NK-92 (cell line): ENCODE data around the gene DHRS13.
"Not testable (repeated sequence)": the region's sequence is repeated elsewhere in the genome, so short reads cannot be mapped to it uniquely, and the experiment has no call there.

Experiments used
- DNase-seq: peaks from one replicate; lab custom pipeline; 2025; ENCODE audit not compliant: unreplicated experiment; lab: John Stamatoyannopoulos, UW

Gene DHRS13

GRCh38 chr17:28906706-28907438, 4.0 kb upstream of the DHRS13 start:
- DNase-seq: no peak

- DNase-seq: no peak
These were observed 3.4 kb upstream of the DHRS13 start for GRCh38 chr17:28906276-28906675.

DNA sequence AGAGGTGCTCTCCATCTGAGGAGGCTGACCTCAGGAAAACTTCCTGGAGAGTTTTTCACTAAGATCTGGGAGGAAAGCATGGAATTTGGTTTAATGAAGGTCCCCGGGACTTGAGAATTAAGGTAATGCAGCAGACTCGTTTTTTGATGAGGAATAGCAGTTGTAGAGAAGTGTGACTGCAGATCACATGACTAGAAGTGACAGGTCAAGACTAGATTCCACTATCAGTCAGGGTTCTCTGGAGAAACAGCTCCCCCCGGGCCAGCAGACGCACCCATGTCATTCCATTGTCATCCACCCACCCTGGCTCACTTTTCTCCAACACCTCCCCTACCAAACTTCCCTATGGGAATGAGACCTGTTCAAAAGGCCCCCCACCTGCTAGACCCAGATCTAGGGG, 1.9 kb upstream of the DHRS13 start:
- DNase-seq: no peak

- not testable (repeated sequence) for DNase-seq
These were observed 615 bp upstream of the DHRS13 start for GRCh38 chr17:28903546-28903841.

DNA sequence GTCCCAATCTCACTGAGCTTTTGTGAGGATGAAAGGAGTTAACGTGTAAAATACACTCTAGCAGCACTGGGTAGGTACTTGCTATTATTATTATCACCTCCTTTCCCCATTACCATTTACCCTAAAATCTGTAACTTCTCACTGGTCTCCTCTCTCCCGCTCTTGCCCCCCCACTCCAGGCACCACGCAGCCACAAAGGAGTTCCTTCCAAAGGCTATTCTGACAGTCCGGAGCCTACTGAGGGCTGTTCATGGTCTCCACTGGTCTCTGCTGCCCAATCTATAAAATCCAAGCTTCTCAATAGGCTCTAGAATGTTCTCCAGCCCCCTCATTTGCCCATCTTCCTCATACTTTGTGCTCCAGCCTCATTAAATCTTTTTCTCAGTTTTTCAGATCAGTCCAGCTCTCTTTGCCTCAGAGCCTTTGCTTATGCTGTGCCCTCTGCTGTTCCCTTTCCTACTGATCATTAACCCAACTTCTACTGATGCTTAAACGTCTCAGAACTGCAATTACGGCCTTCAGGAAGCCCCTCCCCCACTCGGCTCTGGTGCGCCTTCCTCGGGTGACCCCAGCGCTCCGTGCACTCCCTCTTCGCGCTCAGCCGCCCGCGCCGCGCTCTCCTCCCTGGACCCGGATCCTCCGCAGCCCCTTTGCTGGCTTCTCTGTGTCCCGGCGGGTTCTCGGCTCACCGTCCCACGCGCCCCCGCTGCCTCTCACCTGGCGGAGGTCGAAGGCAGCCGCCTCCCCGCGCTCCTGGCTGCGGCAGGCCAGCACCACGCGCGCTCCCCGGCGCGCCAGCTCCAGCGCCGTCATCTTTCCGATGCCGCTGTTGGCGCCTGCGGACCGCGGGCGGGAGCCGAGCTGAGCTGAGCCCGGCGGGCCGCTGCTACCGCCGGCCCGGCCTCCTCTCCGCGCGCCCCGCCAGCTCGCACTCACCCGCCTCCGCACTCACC, 737 bp downstream of the DHRS13 start:
- DNase-seq: no peak

GRCh38 chr17:28900986-28901726, 1.7 kb downstream of the DHRS13 start:
- no peak for DNase-seq

GRCh38 chr17:28899212-28899815, 3.6 kb downstream of the DHRS13 start:
- DNase-seq: no peak

DNA sequence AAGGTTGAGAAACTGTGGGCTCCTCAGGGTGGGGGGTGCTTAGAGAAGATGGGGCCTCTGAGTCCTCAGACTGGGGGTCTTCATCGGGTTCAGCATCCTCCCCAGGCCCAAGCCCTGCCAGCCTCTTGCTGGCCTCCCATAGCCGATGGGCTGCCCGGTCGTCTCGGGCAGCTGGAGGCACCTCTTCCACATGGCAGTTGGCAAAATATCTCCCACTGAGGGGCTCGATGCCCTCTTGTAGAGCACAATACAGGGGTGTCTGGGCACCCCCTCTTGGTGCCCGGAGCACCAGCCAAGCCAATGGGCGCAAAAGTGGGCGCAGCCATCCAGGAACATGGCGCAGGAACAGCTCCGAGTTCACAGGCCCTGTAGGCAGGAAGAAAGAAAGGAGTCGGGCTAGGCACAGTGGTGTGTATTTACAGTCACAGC, 4.3 kb downstream of the DHRS13 start:
- DNase-seq: no peak

- no peak for DNase-seq
These were observed 4.9 kb downstream of the DHRS13 start for GRCh38 chr17:28897769-28898526.

DNA sequence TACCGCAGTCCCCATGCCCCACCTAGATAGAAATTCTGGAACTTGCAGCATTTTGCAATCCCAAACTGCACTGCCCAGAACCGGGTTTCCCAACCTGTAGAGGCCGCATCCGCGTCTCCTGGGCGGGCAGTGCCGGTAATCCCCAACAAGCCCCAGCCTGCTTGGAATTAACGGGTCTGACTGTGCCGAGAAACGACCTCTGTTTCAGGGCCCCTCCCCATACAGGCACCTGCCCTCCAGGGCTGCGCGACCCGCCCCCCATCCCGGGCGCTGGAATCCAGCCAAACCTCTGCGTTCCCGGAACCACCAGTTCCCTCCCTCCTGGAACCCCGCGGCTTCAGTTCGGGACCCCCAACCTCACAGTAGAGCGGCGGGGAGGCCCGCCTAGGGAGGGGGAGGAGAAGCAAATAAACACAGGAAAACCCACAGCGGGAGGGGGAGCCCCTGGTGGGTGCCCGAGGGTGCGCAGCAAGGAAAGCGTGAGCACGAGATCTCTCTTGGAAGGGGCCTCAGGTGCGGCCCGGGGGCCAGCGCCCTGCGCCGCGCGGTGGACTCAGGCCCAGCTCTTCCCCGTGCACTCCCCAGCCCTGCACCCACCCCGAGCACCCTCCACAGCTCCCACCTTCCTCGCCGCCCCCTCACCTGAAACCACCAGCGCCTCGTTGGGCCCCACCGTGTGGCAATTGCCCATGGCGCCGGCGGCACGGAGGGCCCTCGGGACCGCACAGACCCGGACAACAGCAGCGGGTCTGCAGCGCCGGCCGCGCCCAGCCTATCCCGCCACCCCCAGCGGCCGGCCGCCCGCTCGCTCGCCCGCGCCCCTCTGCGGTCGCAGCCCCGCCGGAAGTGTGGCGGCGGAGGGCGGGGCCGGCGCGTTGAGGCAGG, 5.8 kb downstream of the DHRS13 start, which contains the start of gene FLOT2:
Gene FLOT2 (minus strand): TSS at position 850 of the 885 bp plus-strand sequence. CDS start 159 bp downstream, at position 691.
- no peak for DNase-seq

DNA sequence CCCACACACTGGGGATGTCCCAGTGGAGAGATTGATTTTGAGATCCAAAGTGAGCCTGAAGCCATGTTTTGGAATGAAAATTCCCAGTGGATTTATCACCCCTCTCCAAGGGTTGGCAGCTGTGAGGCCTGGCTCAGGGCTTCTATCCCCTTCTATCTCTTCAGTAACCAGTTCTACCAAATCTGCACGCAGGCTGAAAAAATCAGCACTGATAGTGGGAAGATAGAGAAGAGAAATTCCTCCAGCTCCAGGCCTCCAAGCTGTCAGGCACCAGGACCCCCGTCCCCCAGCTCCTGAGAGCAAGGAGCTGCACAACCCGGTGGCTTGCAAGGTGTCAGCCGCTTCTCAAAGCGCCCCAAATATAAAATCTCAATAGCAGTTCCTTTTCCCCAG, 6.4 kb downstream of the DHRS13 start:
- DNase-seq: no peak

DNA sequence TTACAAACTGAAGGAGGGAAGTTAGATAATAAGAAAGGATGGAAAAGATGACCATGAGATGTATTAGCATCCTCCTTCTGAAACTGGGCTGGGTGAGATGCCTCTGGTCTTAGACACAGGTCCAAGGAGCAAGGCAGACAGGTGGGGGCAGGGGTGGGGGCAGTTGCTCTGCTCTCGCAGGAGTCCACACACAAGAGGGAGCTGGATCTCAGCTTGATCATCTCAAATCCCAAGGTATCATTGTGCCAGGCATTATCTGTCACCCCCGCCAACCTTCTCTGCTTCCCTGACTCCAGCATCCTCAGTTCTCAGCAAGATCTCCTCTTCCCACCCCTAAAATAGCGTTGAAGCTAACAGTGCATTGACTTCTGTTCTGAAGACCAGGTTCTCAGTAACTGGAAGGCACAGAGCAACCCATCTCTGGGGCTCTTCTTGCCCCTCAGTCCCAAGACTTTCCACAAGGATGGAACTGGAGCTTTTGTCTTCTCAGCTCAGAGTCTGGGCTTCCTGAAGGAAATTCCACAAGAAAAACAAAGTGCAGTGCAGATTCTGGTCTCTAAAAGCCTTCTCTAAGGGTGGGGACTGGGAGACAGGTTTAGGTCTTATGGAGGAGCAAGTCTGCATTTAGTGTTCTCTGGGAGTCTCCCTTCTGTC, 7.0 kb downstream of the DHRS13 start:
- no peak for DNase-seq

DNA sequence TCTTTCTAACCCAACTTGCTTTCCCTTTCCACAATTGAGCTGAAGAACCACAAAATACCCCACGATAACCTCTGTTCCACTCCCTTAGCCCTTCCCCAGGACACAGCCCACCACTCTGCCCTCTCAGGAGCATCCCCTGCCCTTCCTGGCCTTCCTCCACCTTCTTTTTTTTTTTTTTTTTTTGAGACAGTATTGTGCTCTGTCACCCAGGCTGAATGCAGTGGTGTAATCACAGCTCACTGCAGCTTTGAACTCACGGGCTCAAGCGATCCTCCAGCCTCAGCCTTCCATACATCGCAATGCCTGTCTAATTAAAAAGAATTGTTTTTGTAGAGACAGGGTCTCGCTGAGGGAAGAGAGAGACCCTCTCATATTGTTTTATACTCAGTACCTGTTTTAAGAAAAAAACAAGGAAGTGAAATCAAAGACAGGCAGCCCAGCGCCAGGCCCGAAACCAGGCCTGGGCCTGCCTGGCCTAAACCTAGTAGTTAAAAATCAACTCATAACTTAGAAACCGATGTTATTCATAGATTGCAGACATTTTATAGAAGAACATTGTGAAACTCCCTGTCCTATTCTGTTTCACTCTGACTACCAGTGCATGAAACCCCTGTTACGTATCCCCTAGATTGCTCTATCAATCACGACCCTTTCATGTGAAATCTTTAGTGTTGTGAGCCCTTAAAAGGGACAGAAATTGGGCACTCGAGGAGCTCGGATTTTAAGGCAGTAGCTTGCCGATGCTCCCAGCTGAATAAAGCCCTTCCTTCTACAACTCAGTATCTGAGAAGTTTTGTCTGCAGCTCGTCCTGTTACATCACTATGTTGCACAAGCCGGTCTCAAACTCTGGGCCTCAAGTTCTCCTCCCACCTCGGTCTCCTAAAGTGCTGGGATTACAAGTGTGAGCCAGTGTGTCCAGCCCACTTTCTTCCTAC, 9.4 kb downstream of the DHRS13 start:
- DNase-seq: not testable (repeated sequence)

DNA sequence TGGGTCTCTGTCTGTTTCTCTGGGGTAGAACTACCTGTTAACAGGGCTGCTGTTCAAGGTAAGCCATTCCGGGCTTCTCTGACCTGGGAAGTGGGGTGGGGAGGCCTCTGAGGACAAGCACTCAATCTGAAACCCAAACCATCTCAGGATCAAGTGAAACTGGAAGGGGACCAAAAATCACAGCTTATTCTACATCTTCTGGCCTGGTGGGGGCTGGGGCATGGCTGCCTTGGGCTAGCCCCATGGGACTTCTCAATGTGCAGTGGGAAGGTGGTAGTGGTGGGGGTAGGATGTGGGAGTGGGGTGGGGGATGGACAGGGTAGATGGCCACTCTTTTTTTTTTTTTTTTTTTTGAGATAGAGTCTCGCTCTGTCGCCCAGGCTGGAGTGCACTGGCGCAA, 10.9 kb downstream of the DHRS13 start:
- no peak for DNase-seq

GRCh38 chr17:28891201-28891600, 11.7 kb downstream of the DHRS13 start:
- no peak for DNase-seq

DNA sequence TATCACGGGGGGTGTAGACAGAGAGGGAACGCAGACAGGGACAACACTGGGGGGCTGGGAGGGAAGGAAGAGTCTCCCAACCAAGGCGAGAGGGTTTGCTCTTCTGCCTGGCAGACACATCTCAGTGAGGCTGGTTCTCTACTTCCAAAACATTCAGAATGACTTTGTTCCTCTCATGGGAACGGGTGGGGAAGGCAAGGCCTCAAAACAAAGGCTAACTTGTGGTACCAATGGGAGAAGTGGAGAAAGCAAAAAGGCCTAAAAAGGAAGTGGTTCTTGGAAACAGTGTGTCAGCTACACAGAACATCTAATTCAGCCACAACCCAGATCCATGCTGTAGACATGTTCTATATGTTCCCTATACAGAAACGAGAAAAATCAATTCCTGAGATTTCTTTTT, 12.9 kb downstream of the DHRS13 start:
- no peak for DNase-seq

DNA sequence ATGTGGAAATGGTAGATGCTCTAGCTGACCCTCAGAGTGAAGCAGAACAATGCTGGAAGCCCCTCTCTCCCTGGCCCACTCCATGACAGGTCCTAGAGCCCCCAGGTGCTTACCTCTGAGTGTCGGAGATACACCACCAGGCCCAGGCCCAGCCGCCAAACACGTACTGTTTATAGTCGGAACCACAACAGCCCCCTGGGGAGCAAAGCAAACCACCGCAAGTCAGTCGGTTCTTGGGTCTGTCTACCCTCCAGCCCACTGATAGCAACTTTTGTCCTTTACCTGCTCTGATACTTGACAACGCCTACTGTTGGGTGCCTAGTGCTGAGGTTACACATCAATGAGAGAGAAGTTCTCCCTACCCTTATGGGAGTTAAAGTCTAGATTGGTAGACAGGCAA, 14.0 kb downstream of the DHRS13 start:
- no peak for DNase-seq
